ENCODE data around the gene TUBA4A. TPM values are rescaled to one million over a fixed set of nuclear protein-coding genes. Genes with fewer than 3 reads are reported as not detected.

Gene TUBA4A
- total RNA-seq, 1 donor from 2014 or later: 122 TPM

DNA sequence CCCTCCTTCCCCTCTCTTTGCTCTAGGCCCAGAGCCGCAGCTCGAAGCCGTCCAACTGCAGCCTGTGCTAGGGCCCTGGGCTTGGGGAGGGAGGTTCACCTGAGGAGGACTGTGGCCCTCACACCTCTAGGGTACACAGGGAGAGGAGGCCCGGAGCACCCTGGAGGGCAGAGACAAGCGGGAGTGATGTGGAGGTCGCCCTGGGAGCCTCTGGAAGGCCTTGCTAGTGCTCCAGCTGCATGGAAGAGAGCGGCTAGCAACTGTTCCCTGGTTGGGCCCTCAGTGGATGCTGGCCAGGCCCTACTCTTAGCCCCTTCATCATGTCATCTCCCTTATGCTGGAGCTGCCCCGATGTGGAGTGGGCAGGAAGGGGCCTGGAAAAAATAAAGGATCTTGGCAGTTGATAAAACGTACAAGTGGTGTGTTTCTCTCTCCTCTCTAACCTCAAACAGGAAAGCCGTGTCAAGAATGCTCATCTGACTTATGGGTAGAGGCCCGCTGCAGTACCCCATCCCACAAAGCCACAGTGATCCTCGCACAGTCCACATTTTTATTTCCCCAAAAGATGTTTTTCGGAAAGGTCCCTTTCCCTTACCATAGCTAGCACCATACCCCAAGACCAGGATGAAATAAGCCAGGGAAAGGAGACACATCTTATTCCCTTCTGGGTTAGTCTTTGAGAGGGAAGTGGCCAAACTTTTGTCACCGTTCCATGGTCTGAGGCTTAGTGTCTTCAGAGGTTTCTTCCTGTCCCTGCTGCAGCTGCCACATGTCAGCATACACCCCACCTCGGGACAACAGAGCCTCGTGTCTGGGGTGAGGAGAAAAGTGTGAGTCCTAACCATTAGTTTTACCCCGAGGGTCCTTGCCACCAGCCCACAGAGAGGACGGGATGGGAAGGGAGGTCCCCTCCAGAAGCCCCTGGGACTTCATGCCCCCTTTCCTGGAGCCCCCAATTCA lies 44.2 kb downstream of the TUBA4A start:
- H3K36me3 ChIP-seq: peaks cover 0 to 36% of the 10 kb centered on the region in 2 donors
- H3K4me3 ChIP-seq: no peak overlapping the region
- H3K4me1 ChIP-seq: peaks cover 22% of the 10 kb centered on the region
- H3K9me3 ChIP-seq: no peaks in the 10 kb centered on the region
- no peak overlapping the region for H3K27ac ChIP-seq
- peak in 1 of 2 donors; percentile 82 for DNase-seq (ENCODE audit: extremely low spot score in 2 of 2)
- intact Hi-C loops (cut with DNase I): no loop called here
- no peaks in the 10 kb centered on the region for H3K27me3 ChIP-seq
- TF ChIP-seq POLR2AphosphoS5 (IDR thresholded peaks at IDR 0.05; ENCODE audit: insufficient read depth in 1 of 2, low read depth in 1 of 2) (no peak), POLR2A (IDR thresholded peaks at IDR 0.05) (no peak)
- TF ChIP-seq, protein P1, sequence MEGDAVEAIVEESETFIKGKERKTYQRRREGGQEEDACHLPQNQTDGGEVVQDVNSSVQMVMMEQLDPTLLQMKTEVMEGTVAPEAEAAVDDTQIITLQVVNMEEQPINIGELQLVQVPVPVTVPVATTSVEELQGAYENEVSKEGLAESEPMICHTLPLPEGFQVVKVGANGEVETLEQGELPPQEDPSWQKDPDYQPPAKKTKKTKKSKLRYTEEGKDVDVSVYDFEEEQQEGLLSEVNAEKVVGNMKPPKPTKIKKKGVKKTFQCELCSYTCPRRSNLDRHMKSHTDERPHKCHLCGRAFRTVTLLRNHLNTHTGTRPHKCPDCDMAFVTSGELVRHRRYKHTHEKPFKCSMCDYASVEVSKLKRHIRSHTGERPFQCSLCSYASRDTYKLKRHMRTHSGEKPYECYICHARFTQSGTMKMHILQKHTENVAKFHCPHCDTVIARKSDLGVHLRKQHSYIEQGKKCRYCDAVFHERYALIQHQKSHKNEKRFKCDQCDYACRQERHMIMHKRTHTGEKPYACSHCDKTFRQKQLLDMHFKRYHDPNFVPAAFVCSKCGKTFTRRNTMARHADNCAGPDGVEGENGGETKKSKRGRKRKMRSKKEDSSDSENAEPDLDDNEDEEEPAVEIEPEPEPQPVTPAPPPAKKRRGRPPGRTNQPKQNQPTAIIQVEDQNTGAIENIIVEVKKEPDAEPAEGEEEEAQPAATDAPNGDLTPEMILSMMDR (IDR thresholded peaks at IDR 0.05): no peak

DNA sequence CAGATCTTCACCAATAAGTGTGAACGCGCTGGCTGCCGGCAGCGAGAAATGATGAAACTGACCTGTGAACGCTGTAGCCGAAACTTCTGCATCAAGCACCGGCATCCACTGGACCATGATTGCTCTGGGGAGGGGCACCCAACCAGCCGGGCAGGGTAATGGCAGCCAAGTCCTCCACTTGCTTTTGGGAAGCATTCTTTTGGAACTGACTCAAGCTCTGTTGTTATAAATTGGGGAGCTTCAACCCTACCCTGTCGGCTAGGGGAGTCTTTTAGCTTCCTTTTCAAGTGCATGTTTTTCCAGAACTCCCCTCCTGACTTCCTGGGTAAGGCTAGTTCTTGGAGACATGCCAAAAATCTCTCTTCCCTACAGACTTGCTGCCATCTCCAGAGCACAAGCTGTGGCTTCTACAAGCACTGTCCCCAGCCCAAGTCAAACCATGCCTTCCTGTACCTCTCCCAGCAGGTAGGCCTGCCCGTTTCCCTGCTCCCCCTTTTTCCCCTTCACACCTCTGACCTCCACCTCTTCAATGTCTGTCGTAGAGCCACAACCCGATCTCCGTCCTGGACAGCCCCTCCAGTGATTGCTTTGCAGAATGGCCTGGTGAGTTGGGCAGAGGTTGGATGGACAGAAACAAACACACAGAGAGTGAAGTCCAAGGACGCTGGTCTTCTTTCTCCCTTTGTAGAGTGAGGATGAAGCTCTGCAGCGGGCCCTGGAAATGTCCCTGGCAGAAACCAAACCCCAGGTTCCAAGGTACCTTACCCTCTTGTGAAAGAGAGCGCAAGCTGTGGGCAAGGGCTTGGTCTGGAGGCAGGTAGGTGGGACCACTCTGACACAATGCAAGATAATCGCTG lies 45.6 kb downstream of the TUBA4A start:
- peak overlapping the region; percentile 97 for H3K27ac ChIP-seq
- peak in 1 of 2 donors; percentile 89 for DNase-seq (ENCODE audit: extremely low spot score in 2 of 2)
- H3K27me3 ChIP-seq: no peaks in the 10 kb centered on the region
- TF ChIP-seq POLR2AphosphoS5 (IDR thresholded peaks at IDR 0.05; ENCODE audit: insufficient read depth in 1 of 2, low read depth in 1 of 2): no peak
- TF ChIP-seq POLR2A (IDR thresholded peaks at IDR 0.05): no peak
- TF ChIP-seq, protein P1 (IDR thresholded peaks at IDR 0.05): no peak
- peaks cover 22% of the 10 kb centered on the region for H3K4me1 ChIP-seq
- intact Hi-C loops (cut with DNase I): no loop called here
- H3K4me3 ChIP-seq: peak overlapping the region; percentile 63 to 79
- peaks cover 0 to 23% of the 10 kb centered on the region in 2 donors for H3K36me3 ChIP-seq
- H3K9me3 ChIP-seq: no peaks in the 10 kb centered on the region

DNA sequence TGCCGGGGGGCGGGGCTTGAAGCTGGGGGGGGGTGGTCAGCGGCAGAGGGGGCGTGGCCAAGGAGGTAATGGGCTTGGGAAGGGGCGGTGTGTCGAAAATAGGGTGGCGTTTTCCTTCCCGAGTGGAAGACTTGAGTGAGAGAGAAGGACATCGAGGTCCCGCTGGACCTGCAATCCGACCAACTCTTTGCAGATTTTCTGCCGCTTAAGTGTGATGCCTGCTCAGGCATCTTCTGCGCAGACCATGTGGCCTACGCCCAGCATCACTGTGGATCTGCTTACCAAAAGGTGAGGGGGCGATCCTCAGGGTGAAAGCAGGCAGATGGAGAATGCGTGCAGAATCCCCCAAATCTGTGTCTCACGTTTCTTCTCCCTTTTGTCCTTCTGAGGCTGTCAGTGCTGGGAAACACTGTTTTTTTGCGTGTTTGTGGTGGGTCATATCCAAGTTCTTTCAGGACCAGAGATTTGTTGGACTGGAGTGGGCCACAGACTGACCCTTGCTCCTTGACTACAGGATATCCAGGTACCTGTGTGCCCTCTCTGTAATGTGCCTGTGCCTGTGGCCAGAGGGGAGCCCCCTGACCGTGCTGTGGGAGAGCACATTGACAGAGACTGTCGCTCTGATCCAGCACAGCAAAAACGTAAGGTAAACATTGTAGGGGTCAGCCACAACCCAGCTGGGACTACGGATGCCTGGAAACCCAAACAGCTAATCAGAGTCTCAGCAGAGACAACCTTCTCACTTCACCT lies 46.4 kb downstream of the TUBA4A start:
- DNase-seq (ENCODE audit: extremely low spot score in 2 of 2): no peak
- peak overlapping the region; percentile 63 to 79 for H3K4me3 ChIP-seq
- peaks cover 0 to 14% of the 10 kb centered on the region in 2 donors for H3K36me3 ChIP-seq
- peaks cover 22% of the 10 kb centered on the region for H3K4me1 ChIP-seq
- TF ChIP-seq POLR2AphosphoS5 (IDR thresholded peaks at IDR 0.05; ENCODE audit: insufficient read depth in 1 of 2, low read depth in 1 of 2) (no peak), POLR2A (IDR thresholded peaks at IDR 0.05) (no peak)
- TF ChIP-seq, protein P1 (IDR thresholded peaks at IDR 0.05): no peak
- no peaks in the 10 kb centered on the region for H3K9me3 ChIP-seq
- H3K27me3 ChIP-seq: no peaks in the 10 kb centered on the region
- intact Hi-C loops (cut with DNase I): no loop called here
- peak overlapping the region; percentile 97 for H3K27ac ChIP-seq

DNA sequence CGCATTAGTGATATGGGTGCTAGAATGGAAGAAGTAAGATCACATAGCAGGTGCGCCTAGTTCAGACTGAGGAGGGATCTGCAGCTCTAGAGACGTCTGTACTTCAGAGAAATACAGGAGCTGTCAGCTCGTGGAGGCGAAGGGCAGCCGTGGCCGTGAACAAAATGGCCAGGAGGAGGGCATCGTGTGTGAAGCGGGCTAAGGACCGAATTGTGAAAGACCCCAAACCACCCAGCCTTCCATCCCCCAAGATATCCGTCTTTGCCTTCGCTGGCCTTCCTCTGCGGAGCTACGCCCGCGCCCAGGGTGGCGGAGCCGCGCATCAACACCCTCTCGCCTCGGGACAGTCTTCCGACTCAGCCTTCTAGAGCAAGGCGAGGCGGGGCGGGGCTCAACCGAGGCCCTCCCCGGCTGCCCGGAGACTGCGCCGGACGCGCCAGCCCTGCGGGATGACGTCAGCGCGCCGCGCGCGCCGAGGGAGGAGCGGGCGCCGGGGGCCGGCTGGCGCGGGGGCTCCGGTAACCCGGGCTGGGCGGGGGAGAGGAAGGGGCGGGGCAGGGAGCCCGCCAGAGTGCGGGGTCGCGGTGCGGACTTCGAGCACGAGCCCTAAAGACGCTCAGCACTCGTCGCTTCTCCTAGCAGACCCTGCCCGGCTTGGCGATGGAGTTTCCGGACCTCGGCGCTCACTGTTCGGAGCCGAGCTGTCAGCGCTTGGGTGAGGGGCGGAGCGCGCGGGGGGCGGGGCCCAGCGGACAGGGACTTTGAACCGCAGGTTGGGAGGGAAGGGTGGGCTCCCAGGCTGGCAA lies 47.2 kb downstream of the TUBA4A start, which contains the start of gene ZFAND2B:
TSS of gene ZFAND2B (plus strand) at position 455 of the 806 bp plus-strand sequence. CDS start at position 661, 206 bp downstream.
- Histone ChIP-seq H3K36me3 (peaks cover 0 to 13% of the 10 kb centered on the region in 2 donors), H3K4me1 (peaks cover 22% of the 10 kb centered on the region), H3K9me3 (no peaks in the 10 kb centered on the region), H3K27me3 (no peaks in the 10 kb centered on the region), H3K27ac (peak within 1 kb of the TSS; percentile 97), H3K4me3 (peak within 1 kb of the TSS; percentile 63 to 79)
- intact Hi-C loops (cut with DNase I): no loop called here
- DNase-seq (ENCODE audit: extremely low spot score in 2 of 2): peak in 1 of 2 donors; percentile 95
- peak; percentile 75 to 97 for TF ChIP-seq POLR2AphosphoS5 (IDR thresholded peaks at IDR 0.05; ENCODE audit: insufficient read depth in 1 of 2, low read depth in 1 of 2)
- TF ChIP-seq, protein P1 (IDR thresholded peaks at IDR 0.05): peak in 1 of 3 experiments; percentile 30
- TF ChIP-seq POLR2A (IDR thresholded peaks at IDR 0.05): peak; percentile 96

Measured in vagina (tissue), 2 donors.